Panc1 (cell line): ENCODE results near the gene RAP2B.

Source experiments
- CTCF ChIP-seq: fragments of 450-650 bp; IDR thresholded peaks from 2 replicates; pipeline ENCODE4 v1.5.1; 2017; ENCODE audit warnings: mild to moderate bottlenecking
- POLR2AphosphoS5 ChIP-seq: IDR thresholded peaks from 2 replicates; pipeline ENCODE4 v1.6.1; 2012; ENCODE audit warnings: mild to moderate bottlenecking, low read depth, low read length, moderate library complexity
- REST ChIP-seq, 2 experiments: IDR thresholded peaks; 2 replicates each; pipeline ENCODE4 v1.6.1; 2011 to 2012; ENCODE audit warnings: low read depth in 2 of 2, control low read depth in 1 of 2, low read length in 1 of 2, mild to moderate bottlenecking in 1 of 2, moderate library complexity in 1 of 2; ENCODE audit not compliant: insufficient read depth in 1 of 2
- SIN3A ChIP-seq: IDR thresholded peaks from 2 replicates; pipeline ENCODE4 v1.6.1; 2012; ENCODE audit warnings: low read depth, mild to moderate bottlenecking, low read length, moderate library complexity, borderline replicate concordance; ENCODE audit not compliant: insufficient read depth
- TCF7L2 ChIP-seq: IDR thresholded peaks from 2 replicates; pipeline ENCODE4 v1.6.1; 2011; ENCODE audit warnings: mild to moderate bottlenecking, low read depth, low read length, inconsistent platforms

GRCh38 chr3:153216928-153217327 lies 54.9 kb downstream of the RAP2B start:
- TF ChIP-seq CTCF: no peak
- TF ChIP-seq POLR2AphosphoS5: no peak
- TF ChIP-seq SIN3A: no peak
- no peak for TF ChIP-seq TCF7L2
- no peak for TF ChIP-seq REST (IDR thresholded peaks at IDR 0.05; ENCODE audit: insufficient read depth in 1 of 2, low read depth in 2 of 2, low read length in 1 of 2)
